HepG2 (cell line): Measurements from ENCODE around the gene LYZL1. TPM values are rescaled to one million over a fixed set of nuclear protein-coding genes. Genes with fewer than 3 reads are reported as not detected.

Experiments used
- ATAC-seq: fragments of 200-7000 bp; cut with Tn5 transposase; 3 replicates; pipeline ENCODE4 v1.9.1; 2020; ENCODE audit warnings: mild to moderate bottlenecking, moderate library complexity
- BruUV-seq: library from RNA; stranded (reverse); fragments of 400-500 nt; replicated peaks from 2 replicates; lab custom pipeline; 2021; lab: Mats Ljungman, UMichigan
- CTCF ChIA-PET: fragments of 300-600 bp; formaldehyde crosslinking; extraction: SDS; loops from one replicate; lab custom pipeline; 2021; ENCODE audit warnings: low total read pairs, inconsistent platforms, low intra/inter-chr PET ratio; lab: Yijun Ruan, JAX
- POLR2A ChIA-PET: fragments of 350-600 bp; sonication (Branson Sonifier 250); formaldehyde crosslinking; loops from one replicate; lab custom pipeline; 2020; ENCODE audit warnings: antibody characterized with exemption, inconsistent platforms; lab: Yijun Ruan, JAX
- DNase-seq: peaks from one replicate; pipeline ENCODE4 v3.0.0-alpha.2; 2015; ENCODE audit warnings: low spot score
- FAIRE-seq: peaks from 3 replicates; lab custom pipeline; 2011; peaks lifted over from hg19 to GRCh38; lab: Jason Lieb, UNC
- H2AFZ ChIP-seq: one replicate; pipeline ENCODE4 v1.6.1; 2011; ENCODE audit warnings: low read length, inconsistent platforms
- H3K27ac ChIP-seq: fragments of 300-600 bp; 3 replicates; pipeline ENCODE4 v1.8.0; 2011; ENCODE audit warnings: mixed run types, mild to moderate bottlenecking, mixed read lengths, low read length, inconsistent platforms; ENCODE audit not compliant: insufficient read depth; ENCODE audit errors: extremely low read length
- H3K27me3 ChIP-seq, 2 experiments: fragments of 200-600 bp in 1 of 2; 2 replicates in 1 of 2; 3 replicates in 1 of 2; pipeline versions ENCODE4 v1.6.0 to v1.8.0; 2011; ENCODE audit warnings: low read length in 2 of 2, mild to moderate bottlenecking in 2 of 2, moderate library complexity in 2 of 2, inconsistent platforms in 1 of 2; ENCODE audit not compliant: insufficient read depth in 2 of 2, control insufficient read depth in 1 of 2
- H3K36me3 ChIP-seq, 2 experiments: fragments of 200-600 bp in 1 of 2; replicated peaks in 1 of 2; 2 replicates in 1 of 2; 3 replicates in 1 of 2; pipeline versions ENCODE4 v1.5.1 to v1.8.0; 2011; ENCODE audit warnings: low read length in 2 of 2, inconsistent platforms in 1 of 2; ENCODE audit not compliant: insufficient read depth in 2 of 2, control insufficient read depth in 1 of 2
- H3K4me1 ChIP-seq: 2 replicates; pipeline ENCODE4 v1.5.1; 2012; ENCODE audit warnings: low read length, inconsistent platforms; ENCODE audit not compliant: insufficient read depth
- H3K4me2 ChIP-seq: 2 replicates; pipeline ENCODE4 v1.6.0; 2011; ENCODE audit warnings: low read depth, low read length, inconsistent platforms
- H3K4me3 ChIP-seq, 3 experiments: fragments of 200-600 bp in 1 of 3; sonication (generic), shearing (Covaris generic) in 1 of 3; replicated peaks in 1 of 3; 2 replicates each; pipeline ENCODE4 v1.5.1; 2011 to 2016; ENCODE audit warnings: low read length in 3 of 3, inconsistent platforms in 2 of 3, low read depth in 2 of 3, mild to moderate bottlenecking in 2 of 3, control low read depth in 1 of 3, mixed read lengths in 1 of 3; ENCODE audit not compliant: insufficient read depth in 1 of 3
- H3K79me2 ChIP-seq: one replicate; pipeline ENCODE4 v1.6.1; 2011; ENCODE audit warnings: low read length, inconsistent platforms; ENCODE audit not compliant: insufficient read depth
- H3K9ac ChIP-seq: 2 replicates; pipeline ENCODE4 v1.6.0; 2011; ENCODE audit warnings: mild to moderate bottlenecking, low read depth, low read length, inconsistent platforms; ENCODE audit not compliant: insufficient read depth
- H3K9me3 ChIP-seq: 2 replicates; pipeline ENCODE4 v1.5.1; 2012; ENCODE audit warnings: mild to moderate bottlenecking, low read length
- H4K20me1 ChIP-seq: 2 replicates; pipeline ENCODE4 v1.6.0; 2011; ENCODE audit warnings: inconsistent platforms, mild to moderate bottlenecking, low read length, moderate library complexity; ENCODE audit not compliant: insufficient read depth
- ADNP ChIP-seq: sonication (generic); formaldehyde crosslinking; IDR thresholded peaks from 2 replicates; pipeline ENCODE4 v1.4.0; 2020; ENCODE audit warnings: missing genetic modification reagents
- CCDC6 ChIP-seq: sonication (generic); formaldehyde crosslinking; IDR thresholded peaks from 2 replicates; pipeline ENCODE4 v1.8.1; 2022; ENCODE audit warnings: mild to moderate bottlenecking, missing genetic modification reagents, moderate library complexity
- SIN3A ChIP-seq: IDR thresholded peaks from 2 replicates; pipeline ENCODE4 v1.6.1; 2011; ENCODE audit warnings: low read depth, mild to moderate bottlenecking, control low read depth, low read length, borderline replicate concordance
- SMYD3 ChIP-seq: sonication (generic); formaldehyde crosslinking; IDR thresholded peaks from 2 replicates; pipeline ENCODE4 v1.8.1; 2023; ENCODE audit warnings: mild to moderate bottlenecking, missing genetic modification reagents
- ZFY ChIP-seq: sonication (generic); formaldehyde crosslinking; IDR thresholded peaks from 2 replicates; pipeline ENCODE4 v1.4.0; 2020; ENCODE audit warnings: missing genetic modification reagents
- ZFYVE20 ChIP-seq: sonication (generic); formaldehyde crosslinking; IDR thresholded peaks from 2 replicates; pipeline ENCODE4 v1.8.0; 2023; ENCODE audit warnings: low read depth, mild to moderate bottlenecking, moderate library complexity, missing genetic modification reagents, borderline replicate concordance
- ZNF225 ChIP-seq: sonication (generic); formaldehyde crosslinking; IDR thresholded peaks from 2 replicates; pipeline ENCODE4 v1.4.0; 2020; ENCODE audit warnings: mild to moderate bottlenecking, missing genetic modification reagents
- ZNF350 ChIP-seq: sonication (generic); formaldehyde crosslinking; IDR thresholded peaks from 2 replicates; pipeline ENCODE4 v1.4.0; 2020; ENCODE audit warnings: mild to moderate bottlenecking, low read depth, missing genetic modification reagents, borderline replicate concordance
- ZNF44 ChIP-seq: sonication (generic); formaldehyde crosslinking; IDR thresholded peaks from 2 replicates; pipeline ENCODE4 v1.5.1; 2020; ENCODE audit warnings: mild to moderate bottlenecking, missing genetic modification reagents
- ZNF546 ChIP-seq: sonication (generic); formaldehyde crosslinking; conservative IDR thresholded peaks from 2 replicates; pipeline ENCODE4 v1.8.1; 2023; ENCODE audit warnings: mild to moderate bottlenecking, missing genetic modification reagents
- ZNF572 ChIP-seq: sonication (generic); formaldehyde crosslinking; IDR thresholded peaks from 2 replicates; pipeline ENCODE4 v1.5.1; 2020; ENCODE audit warnings: mild to moderate bottlenecking, missing genetic modification reagents
- ZNF709 ChIP-seq: sonication (generic); formaldehyde crosslinking; IDR thresholded peaks from 2 replicates; pipeline ENCODE4 v1.5.0; 2020; ENCODE audit warnings: mild to moderate bottlenecking, missing genetic modification reagents
- WGBS: methylation state at CpG from one replicate; pipeline ENCODE4 v1.1.6; 2017; ENCODE audit warnings: low lambda C conversion rate; 5-methylcytosine and 5-hydroxymethylcytosine counted together
- in situ Hi-C: cut with HindIII; loops from 2 replicates; pipeline ENCODE4 v1.10.0; 2017; ENCODE audit warnings: low pct_unique_long_range_greater_than_20kb; ENCODE audit not compliant: extremely low pct_ligation_motif_present
- intact Hi-C: fragments of 100-400 bp; cut with micrococcal nuclease; formaldehyde crosslinking; loops from one replicate; pipeline ENCODE4 v1.10.0; 2022; ENCODE audit not compliant: unreplicated experiment
- polyA plus RNA-seq, 8 experiments: library from polyadenylated mRNA; depleted of rRNA in 3 of 8; stranded (reverse) in 7 of 8; unstranded in 1 of 8; fragments of >200 nt; fragmentation: Illumina TruSeq in 4 of 8; extraction: Trizol in 4 of 8; gene quantifications; 2 replicates each; pipeline versions ENCODE4 v1.2.1 to v1.2.3, GENCODE V29; 2011 to 2016; ENCODE audit warnings: low read depth in 4 of 8, missing spikeins in 1 of 8, mixed read lengths in 1 of 8; ENCODE audit not compliant: insufficient read depth in 1 of 8
- total RNA-seq, 5 experiments: library from RNA; depleted of rRNA; stranded (reverse); fragments of >200 nt; fragmentation: Illumina TruSeq; extraction: Trizol; gene quantifications; 2 replicates each; pipeline ENCODE4 v1.2.3, GENCODE V29; 2016; ENCODE audit warnings: low read depth in 1 of 5
- TF ChIP-seq, protein P1 (sequence below): sonication (generic); formaldehyde crosslinking; IDR thresholded peaks from 2 replicates; pipeline ENCODE4 v1.5.0; 2020; ENCODE audit warnings: missing genetic modification reagents
- TF ChIP-seq, protein P2 (sequence below): sonication (generic); formaldehyde crosslinking; IDR thresholded peaks from 2 replicates; pipeline ENCODE4 v1.9.0; 2021; ENCODE audit warnings: missing genetic modification reagents, borderline replicate concordance
- TF ChIP-seq, protein P3 (sequence below): sonication (generic); formaldehyde crosslinking; IDR thresholded peaks from 2 replicates; pipeline ENCODE4 v1.5.1; 2020; ENCODE audit warnings: mild to moderate bottlenecking, missing genetic modification reagents, borderline replicate concordance
- TF ChIP-seq, protein P4 (sequence below): IDR thresholded peaks from 2 replicates; pipeline ENCODE4 v1.6.1; 2016; ENCODE audit warnings: mild to moderate bottlenecking

LYZL1 gene
- total and polyA plus RNA-seq, 2 of the 13 experiments (the other 11 are each of a cell fraction or from before 2014, with no cell fraction given), result not detected

DNA sequence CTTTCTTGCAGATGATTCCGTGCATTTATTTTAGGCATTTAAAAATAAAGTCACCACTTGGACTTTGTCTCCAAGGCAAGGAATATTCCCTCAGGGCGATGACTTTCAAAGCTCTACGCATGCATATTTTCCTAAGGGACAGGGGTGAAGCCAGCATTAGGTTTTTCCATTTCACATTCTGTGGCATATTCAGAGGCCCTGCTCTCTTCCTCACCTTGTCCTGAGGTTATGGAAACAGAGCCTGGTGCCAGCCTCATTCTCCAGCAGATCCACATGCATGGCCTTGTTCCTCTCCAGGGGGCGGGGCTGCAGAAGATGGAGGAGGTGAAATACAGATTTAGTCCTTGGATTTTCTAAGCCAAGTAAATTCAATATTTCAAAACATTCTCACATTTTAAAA is 11.6 kb upstream of the LYZL1 start:
- H3K27ac ChIP-seq, result no peak overlapping the region

More for the DNA sequence above, 11.6 kb upstream of the LYZL1 start:
- no peaks in the 10 kb centered on the region for H3K79me2 ChIP-seq
- no peaks in the 10 kb centered on the region for H3K9me3 ChIP-seq
- ATAC-seq, result no peak
- BruUV-seq, result no TSS peak
- no peak overlapping the region for H3K4me2 ChIP-seq
- peaks cover 0 to 14% of the 10 kb centered on the region in 2 experiments; a peak in 2 of 5 replicates for H3K27me3 ChIP-seq
- TF ChIP-seq, protein P1, sequence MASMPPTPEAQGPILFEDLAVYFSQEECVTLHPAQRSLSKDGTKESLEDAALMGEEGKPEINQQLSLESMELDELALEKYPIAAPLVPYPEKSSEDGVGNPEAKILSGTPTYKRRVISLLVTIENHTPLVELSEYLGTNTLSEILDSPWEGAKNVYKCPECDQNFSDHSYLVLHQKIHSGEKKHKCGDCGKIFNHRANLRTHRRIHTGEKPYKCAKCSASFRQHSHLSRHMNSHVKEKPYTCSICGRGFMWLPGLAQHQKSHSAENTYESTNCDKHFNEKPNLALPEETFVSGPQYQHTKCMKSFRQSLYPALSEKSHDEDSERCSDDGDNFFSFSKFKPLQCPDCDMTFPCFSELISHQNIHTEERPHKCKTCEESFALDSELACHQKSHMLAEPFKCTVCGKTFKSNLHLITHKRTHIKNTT (CRISPR knock-in tag), result no peak
- TF ChIP-seq ZNF350 (CRISPR knock-in tag) (no peak), SIN3A (no peak), ZNF44 (CRISPR knock-in tag) (no peak), ZNF572 (CRISPR knock-in tag) (no peak), ZNF546 (CRISPR knock-in tag) (no peak), ZNF709 (no peak), SMYD3 (no peak), ZFYVE20 (CRISPR knock-in tag) (no peak), CCDC6 (no peak), ZNF225 (CRISPR knock-in tag) (no peak), ZFY (CRISPR knock-in tag) (no peak), ADNP (CRISPR knock-in tag) (no peak)
- TF ChIP-seq, protein P2, sequence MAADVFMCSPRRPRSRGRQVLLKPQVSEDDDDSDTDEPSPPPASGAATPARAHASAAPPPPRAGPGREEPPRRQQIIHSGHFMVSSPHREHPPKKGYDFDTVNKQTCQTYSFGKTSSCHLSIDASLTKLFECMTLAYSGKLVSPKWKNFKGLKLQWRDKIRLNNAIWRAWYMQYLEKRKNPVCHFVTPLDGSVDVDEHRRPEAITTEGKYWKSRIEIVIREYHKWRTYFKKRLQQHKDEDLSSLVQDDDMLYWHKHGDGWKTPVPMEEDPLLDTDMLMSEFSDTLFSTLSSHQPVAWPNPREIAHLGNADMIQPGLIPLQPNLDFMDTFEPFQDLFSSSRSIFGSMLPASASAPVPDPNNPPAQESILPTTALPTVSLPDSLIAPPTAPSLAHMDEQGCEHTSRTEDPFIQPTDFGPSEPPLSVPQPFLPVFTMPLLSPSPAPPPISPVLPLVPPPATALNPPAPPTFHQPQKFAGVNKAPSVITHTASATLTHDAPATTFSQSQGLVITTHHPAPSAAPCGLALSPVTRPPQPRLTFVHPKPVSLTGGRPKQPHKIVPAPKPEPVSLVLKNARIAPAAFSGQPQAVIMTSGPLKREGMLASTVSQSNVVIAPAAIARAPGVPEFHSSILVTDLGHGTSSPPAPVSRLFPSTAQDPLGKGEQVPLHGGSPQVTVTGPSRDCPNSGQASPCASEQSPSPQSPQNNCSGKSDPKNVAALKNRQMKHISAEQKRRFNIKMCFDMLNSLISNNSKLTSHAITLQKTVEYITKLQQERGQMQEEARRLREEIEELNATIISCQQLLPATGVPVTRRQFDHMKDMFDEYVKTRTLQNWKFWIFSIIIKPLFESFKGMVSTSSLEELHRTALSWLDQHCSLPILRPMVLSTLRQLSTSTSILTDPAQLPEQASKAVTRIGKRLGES, result no peak
- TF ChIP-seq, protein P3, sequence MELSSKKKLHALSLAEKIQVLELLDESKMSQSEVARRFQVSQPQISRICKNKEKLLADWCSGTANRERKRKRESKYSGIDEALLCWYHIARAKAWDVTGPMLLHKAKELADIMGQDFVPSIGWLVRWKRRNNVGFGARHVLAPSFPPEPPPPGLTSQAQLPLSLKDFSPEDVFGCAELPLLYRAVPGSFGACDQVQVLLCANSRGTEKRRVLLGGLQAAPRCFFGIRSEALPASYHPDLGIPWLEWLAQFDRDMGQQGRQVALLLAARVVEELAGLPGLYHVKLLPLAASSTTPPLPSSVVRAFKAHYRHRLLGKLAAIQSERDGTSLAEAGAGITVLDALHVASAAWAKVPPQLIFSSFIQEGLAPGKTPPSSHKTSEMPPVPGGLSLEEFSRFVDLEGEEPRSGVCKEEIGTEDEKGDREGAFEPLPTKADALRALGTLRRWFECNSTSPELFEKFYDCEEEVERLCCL (CRISPR knock-in tag), result no peak
- TF ChIP-seq, protein P4, sequence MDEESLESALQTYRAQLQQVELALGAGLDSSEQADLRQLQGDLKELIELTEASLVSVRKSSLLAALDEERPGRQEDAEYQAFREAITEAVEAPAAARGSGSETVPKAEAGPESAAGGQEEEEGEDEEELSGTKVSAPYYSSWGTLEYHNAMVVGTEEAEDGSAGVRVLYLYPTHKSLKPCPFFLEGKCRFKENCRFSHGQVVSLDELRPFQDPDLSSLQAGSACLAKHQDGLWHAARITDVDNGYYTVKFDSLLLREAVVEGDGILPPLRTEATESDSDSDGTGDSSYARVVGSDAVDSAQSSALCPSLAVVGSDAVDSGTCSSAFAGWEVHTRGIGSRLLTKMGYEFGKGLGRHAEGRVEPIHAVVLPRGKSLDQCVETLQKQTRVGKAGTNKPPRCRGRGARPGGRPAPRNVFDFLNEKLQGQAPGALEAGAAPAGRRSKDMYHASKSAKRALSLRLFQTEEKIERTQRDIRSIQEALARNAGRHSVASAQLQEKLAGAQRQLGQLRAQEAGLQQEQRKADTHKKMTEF (CRISPR knock-in tag), result no peak
- TF ChIP-seq, all 625 proteins: peak for 0
- in situ Hi-C loops (no loop called here), intact Hi-C loops (no loop called here)
- Histone ChIP-seq H3K4me3 (no peak overlapping the region), H3K9ac (no peak overlapping the region), H3K4me1 (no peaks in the 10 kb centered on the region), H2AFZ (no peak overlapping the region), H3K36me3 (no peaks in the 10 kb centered on the region), H4K20me1 (no peaks in the 10 kb centered on the region)
- DNase-seq, result no peak
- CTCF ChIA-PET, result no interaction called here
- no peak for FAIRE-seq
- POLR2A ChIA-PET, result no interaction called here
- 92% methylated on average over 4 of the region's 4 CpGs for WGBS
